ENCODE results near the gene GLS.

GLS gene

DNA sequence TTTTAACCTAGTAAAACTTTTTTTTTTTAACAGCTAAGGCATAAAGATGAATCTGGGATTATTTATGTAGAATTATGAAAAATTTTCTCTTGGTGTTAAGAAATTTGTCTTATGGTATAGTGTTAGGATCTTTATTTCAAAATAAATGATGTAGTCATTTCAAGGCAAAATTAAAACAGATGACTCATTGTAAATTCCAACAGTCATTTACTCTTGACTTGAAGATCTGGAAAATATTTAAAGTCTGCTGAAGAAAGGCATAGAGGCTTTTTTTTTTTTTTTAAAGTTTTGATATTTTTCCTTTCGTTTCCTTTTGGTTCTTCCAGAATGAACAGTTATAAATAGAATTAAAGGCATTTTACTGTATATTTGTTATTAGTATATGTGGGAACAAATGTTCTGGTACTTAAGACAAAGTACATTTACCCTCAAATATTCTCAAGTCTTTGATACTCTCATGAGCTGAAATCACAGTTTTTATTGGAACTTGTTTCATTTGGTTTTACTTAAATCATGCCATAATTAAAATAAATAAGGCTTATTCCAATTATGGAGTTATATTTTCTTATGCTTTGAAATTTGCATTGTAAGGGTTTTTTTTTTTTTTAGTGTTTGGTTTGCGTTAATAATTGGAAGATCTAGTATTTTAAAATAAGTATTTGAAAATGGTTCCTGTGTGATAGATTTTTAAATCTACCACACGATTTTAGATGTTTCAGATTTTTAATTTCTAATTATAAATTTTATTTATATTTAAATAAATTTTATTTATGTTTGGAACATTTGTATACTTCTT is 29.9 kb downstream of the GLS start:
- H3K27ac ChIP-seq (ENCODE audit: low read depth, low read length): no peak overlapping the region
- WGBS: 0% methylated on average over 1 of the region's 3 CpGs

DNA sequence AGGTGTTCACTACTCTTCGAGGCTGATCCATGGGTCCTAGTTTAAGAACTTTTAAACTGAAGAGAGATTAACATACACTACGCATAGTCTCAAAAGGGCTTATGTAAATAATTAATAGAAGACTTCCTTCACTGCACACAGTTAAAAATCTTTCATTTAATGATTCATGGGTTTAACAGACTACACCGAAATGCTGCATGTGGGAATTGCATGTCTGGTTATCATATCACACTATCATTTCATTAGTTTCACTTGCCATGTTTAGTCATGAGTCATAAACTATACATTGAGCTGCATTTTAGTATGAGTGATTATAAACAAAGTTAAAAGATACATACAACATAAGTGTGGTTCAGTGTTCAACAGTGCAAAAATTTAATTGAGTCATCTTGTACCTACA is 31.2 kb downstream of the GLS start:
- WGBS: 97% methylated on average over 2 of the region's 3 CpGs

More for the DNA sequence above, 29.9 kb downstream of the GLS start:
- Histone ChIP-seq H3K27me3 (ENCODE audit: insufficient read depth, low read length) (no peaks in the 10 kb centered on the region), H3K9ac (ENCODE audit: low read depth, low read length) (no peak overlapping the region), H3K36me3 (ENCODE audit: insufficient read depth, low read length) (peaks cover 84% of the 10 kb centered on the region), H3K4me1 (ENCODE audit: insufficient read depth, low read length) (no peaks in the 10 kb centered on the region), H3K4me3 (ENCODE audit: low read length) (no peak overlapping the region), H3K9me3 (ENCODE audit: insufficient read depth, low read depth, low read length) (no peaks in the 10 kb centered on the region)

DNA sequence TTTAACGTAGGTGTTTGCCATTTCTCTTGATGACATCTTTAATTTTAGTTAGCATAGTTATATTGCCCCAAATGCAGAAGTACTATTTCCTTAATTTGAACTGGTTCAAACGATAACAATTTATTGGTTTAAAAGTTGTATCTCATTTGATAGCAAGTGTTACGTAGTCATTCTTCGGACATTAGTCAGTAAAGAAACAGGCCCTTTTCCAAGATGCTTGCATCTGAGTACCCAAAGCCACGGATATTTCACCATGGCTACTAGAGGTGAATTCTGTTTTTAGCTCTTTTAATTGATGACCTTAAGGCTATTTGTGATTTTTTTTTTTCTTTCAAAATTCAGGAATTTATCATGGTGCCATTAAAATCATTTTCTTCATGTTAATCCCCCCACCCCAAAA is 32.1 kb downstream of the GLS start:
- no peak overlapping the region for H3K27ac ChIP-seq (ENCODE audit: low read depth, low read length)
- no peaks in the 10 kb centered on the region for H3K9me3 ChIP-seq (ENCODE audit: insufficient read depth, low read depth, low read length)
- no peak overlapping the region for H3K9ac ChIP-seq (ENCODE audit: low read depth, low read length)
- peaks cover 90% of the 10 kb centered on the region for H3K36me3 ChIP-seq (ENCODE audit: insufficient read depth, low read length)
- no peaks in the 10 kb centered on the region for H3K27me3 ChIP-seq (ENCODE audit: insufficient read depth, low read length)
- 96% methylated on average over 5 of the region's 5 CpGs for WGBS
- no peak overlapping the region for H3K4me3 ChIP-seq (ENCODE audit: low read length)
- no peaks in the 10 kb centered on the region for H3K4me1 ChIP-seq (ENCODE audit: insufficient read depth, low read length)

More for the DNA sequence above, 31.2 kb downstream of the GLS start:
- Histone ChIP-seq H3K36me3 (ENCODE audit: insufficient read depth, low read length) (peaks cover 85% of the 10 kb centered on the region), H3K4me3 (ENCODE audit: low read length) (no peak overlapping the region), H3K9me3 (ENCODE audit: insufficient read depth, low read depth, low read length) (no peaks in the 10 kb centered on the region), H3K27ac (ENCODE audit: low read depth, low read length) (no peak overlapping the region), H3K9ac (ENCODE audit: low read depth, low read length) (no peak overlapping the region), H3K27me3 (ENCODE audit: insufficient read depth, low read length) (no peaks in the 10 kb centered on the region), H3K4me1 (ENCODE audit: insufficient read depth, low read length) (no peaks in the 10 kb centered on the region)

DNA sequence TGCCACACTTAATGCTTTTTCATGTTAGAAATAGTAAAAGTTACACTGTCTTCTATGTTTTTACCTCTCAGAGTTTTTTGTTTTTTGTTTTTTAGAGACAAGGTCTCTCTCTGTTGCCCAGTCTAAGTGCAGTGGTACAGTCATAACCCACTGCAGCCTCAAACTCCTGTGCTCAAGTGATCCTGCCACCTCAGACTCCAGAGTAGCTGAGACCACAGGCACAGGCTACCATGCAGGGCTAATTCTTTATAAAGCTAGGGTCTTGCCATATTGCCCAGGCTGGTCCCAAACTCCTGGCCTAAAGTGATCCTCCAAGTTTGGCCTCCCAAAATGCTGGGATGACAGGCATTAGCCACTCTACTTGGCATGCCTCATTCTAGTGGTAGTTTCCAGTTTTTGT is 33.1 kb downstream of the GLS start:
- H3K27ac ChIP-seq (ENCODE audit: low read depth, low read length): no peak overlapping the region
- H3K9me3 ChIP-seq (ENCODE audit: insufficient read depth, low read depth, low read length): no peaks in the 10 kb centered on the region
- no peak overlapping the region for H3K9ac ChIP-seq (ENCODE audit: low read depth, low read length)
- no peak overlapping the region for H3K4me3 ChIP-seq (ENCODE audit: low read length)
- H3K27me3 ChIP-seq (ENCODE audit: insufficient read depth, low read length): no peaks in the 10 kb centered on the region
- no peaks in the 10 kb centered on the region for H3K4me1 ChIP-seq (ENCODE audit: insufficient read depth, low read length)
- peaks cover 85% of the 10 kb centered on the region for H3K36me3 ChIP-seq (ENCODE audit: insufficient read depth, low read length)

DNA sequence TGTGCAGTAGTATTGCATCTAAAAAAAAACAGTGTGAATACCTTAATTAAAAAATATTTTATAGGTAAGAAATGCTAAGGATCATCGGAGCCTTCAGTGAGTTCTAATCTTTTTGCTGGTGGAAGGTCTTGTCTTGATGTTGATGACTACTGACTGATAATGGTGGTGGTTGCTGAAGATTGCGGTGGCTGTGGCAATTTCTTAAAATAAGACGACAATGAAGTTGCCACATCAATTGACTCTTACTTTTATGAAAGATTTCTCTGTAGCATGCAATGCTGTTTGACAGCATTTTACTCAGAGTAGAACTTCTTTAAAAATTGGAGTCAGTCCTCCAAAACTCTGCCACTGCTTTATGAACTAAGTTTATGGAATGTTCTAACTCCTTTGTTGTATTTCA is 36.2 kb downstream of the GLS start:
- Histone ChIP-seq H3K27me3 (ENCODE audit: insufficient read depth, low read length) (no peaks in the 10 kb centered on the region), H3K4me3 (ENCODE audit: low read length) (no peak overlapping the region), H3K27ac (ENCODE audit: low read depth, low read length) (no peak overlapping the region), H3K4me1 (ENCODE audit: insufficient read depth, low read length) (no peaks in the 10 kb centered on the region), H3K9ac (ENCODE audit: low read depth, low read length) (no peak overlapping the region), H3K36me3 (ENCODE audit: insufficient read depth, low read length) (peaks cover 78% of the 10 kb centered on the region), H3K9me3 (ENCODE audit: insufficient read depth, low read depth, low read length) (no peaks in the 10 kb centered on the region)
- WGBS: 63% methylated on average over 3 of the region's 3 CpGs

DNA sequence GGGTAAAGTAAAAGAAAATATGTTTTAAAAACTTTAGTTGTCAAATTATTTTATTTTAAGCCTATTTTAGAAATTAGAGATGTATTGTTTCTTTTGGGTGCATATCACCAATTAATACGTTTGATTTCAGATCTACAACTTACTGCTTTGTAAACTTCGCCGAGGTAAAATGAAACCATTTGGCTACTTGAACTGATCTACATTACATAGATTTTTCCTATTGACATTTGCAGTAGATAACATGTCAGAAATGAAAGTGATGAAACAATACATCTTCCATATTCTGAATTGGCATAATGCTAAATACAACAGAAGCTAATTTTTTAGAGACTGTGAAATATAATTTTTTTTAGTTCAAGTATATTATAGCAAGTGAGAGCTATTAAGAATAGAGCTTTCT is 39.5 kb downstream of the GLS start:
- no peaks in the 10 kb centered on the region for H3K9me3 ChIP-seq (ENCODE audit: insufficient read depth, low read depth, low read length)
- no peaks in the 10 kb centered on the region for H3K4me1 ChIP-seq (ENCODE audit: insufficient read depth, low read length)
- no peak overlapping the region for H3K9ac ChIP-seq (ENCODE audit: low read depth, low read length)
- 100% methylated on average over 3 of the region's 3 CpGs for WGBS
- no peak overlapping the region for H3K4me3 ChIP-seq (ENCODE audit: low read length)
- H3K27me3 ChIP-seq (ENCODE audit: insufficient read depth, low read length): no peaks in the 10 kb centered on the region
- H3K27ac ChIP-seq (ENCODE audit: low read depth, low read length): no peak overlapping the region
- H3K36me3 ChIP-seq (ENCODE audit: insufficient read depth, low read length): peaks cover 80% of the 10 kb centered on the region

DNA sequence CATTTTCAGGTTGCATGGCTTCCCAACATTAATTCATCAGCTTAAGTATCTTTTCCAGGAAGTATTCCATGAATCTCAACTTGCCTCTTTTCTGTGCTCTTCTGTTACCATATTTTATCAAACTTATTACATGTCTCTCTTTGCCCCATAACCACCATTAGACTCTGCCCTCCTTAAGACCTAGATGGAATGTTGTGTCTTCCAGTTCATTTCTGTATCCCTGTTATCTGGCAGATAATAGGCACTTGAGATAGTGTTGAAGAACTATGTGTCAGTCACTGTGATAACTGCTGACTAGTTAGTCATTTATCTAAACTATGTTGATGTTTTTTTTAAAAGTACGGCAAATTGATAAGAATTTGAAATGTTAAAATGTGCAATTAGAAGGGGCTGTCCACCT is 41.8 kb downstream of the GLS start:
- Histone ChIP-seq H3K27me3 (ENCODE audit: insufficient read depth, low read length) (no peaks in the 10 kb centered on the region), H3K36me3 (ENCODE audit: insufficient read depth, low read length) (peaks cover 80% of the 10 kb centered on the region), H3K4me3 (ENCODE audit: low read length) (no peak overlapping the region), H3K27ac (ENCODE audit: low read depth, low read length) (no peak overlapping the region), H3K9me3 (ENCODE audit: insufficient read depth, low read depth, low read length) (no peaks in the 10 kb centered on the region), H3K9ac (ENCODE audit: low read depth, low read length) (no peak overlapping the region), H3K4me1 (ENCODE audit: insufficient read depth, low read length) (no peaks in the 10 kb centered on the region)
- 80% methylated on average over 1 of the region's 1 CpG for WGBS

DNA sequence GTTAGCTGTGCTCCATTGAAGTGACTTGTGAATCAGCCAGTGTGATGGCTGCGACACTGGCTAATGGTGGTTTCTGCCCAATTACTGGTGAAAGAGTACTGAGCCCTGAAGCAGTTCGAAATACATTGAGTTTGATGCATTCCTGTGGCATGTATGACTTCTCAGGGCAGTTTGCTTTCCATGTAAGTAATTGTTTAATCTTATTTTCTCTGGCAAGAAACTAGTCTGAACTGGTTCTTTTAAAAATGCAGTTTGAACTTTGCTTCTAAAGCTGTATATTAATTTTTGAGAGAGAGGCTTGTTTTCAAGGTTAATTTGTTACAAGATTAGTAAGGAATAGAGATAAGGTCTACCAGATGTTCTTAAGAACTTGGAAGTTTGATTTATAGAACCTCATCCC is 46.7 kb downstream of the GLS start:
- no peaks in the 10 kb centered on the region for H3K27me3 ChIP-seq (ENCODE audit: insufficient read depth, low read length)
- no peak overlapping the region for H3K27ac ChIP-seq (ENCODE audit: low read depth, low read length)
- no peak overlapping the region for H3K4me3 ChIP-seq (ENCODE audit: low read length)
- peaks cover 5% of the 10 kb centered on the region; the same call in 1 of the 2 replicates for H3K4me1 ChIP-seq (ENCODE audit: insufficient read depth, low read length)
- H3K9ac ChIP-seq (ENCODE audit: low read depth, low read length): no peak overlapping the region
- H3K9me3 ChIP-seq (ENCODE audit: insufficient read depth, low read depth, low read length): no peaks in the 10 kb centered on the region
- 90% methylated on average over 2 of the region's 2 CpGs for WGBS
- peaks cover 93% of the 10 kb centered on the region for H3K36me3 ChIP-seq (ENCODE audit: insufficient read depth, low read length)

DNA sequence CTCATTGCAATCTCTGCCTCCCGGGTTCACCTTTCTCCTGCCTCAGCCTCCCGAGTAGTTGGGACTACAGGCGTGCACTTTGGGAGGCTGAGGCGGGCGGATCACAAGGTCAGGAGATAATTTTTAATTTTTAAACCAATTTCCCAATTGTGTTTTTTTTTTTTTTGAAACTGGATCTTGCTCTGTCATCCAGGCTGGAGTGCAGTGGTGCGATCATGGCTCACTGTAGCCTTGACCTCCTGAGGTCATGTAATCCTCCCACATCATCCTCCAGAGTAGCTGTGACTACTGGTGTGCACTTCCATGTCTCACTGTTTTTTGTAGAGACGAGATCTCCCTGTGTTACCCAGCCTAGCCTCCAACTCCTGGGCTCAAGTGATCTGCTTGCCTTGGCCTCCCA is 49.3 kb downstream of the GLS start:
- H3K36me3 ChIP-seq (ENCODE audit: insufficient read depth, low read length): peaks cover 76% of the 10 kb centered on the region

DNA sequence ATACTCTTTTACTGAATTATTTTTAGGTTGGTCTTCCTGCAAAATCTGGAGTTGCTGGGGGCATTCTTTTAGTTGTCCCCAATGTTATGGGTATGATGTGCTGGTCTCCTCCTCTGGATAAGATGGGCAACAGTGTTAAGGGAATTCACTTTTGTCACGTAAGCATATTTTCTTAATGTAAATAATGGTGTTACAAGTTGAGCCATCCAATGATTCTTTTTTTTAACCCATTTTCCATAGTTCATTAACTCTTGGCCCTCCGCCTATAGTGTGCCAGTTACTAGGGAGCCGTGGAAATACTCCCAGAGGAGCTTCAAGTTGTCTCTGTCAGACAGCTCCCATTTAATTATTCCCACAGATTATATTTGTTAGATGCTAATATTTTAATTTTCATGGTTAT is 49.8 kb downstream of the GLS start:
- H3K27ac ChIP-seq (ENCODE audit: low read depth, low read length): no peak overlapping the region
- no peak overlapping the region for H3K9ac ChIP-seq (ENCODE audit: low read depth, low read length)
- H3K4me1 ChIP-seq (ENCODE audit: insufficient read depth, low read length): peaks cover 22% of the 10 kb centered on the region
- H3K9me3 ChIP-seq (ENCODE audit: insufficient read depth, low read depth, low read length): no peaks in the 10 kb centered on the region
- H3K36me3 ChIP-seq (ENCODE audit: insufficient read depth, low read length): peaks cover 72% of the 10 kb centered on the region
- 98% methylated on average over 3 of the region's 3 CpGs for whole genome bisulfite sequencing
- H3K27me3 ChIP-seq (ENCODE audit: insufficient read depth, low read length): no peaks in the 10 kb centered on the region
- H3K4me3 ChIP-seq (ENCODE audit: low read length): no peak overlapping the region

More for the DNA sequence above, 49.3 kb downstream of the GLS start:
- H3K4me3 ChIP-seq (ENCODE audit: low read length): no peak overlapping the region
- H3K27ac ChIP-seq (ENCODE audit: low read depth, low read length): no peak overlapping the region
- no peaks in the 10 kb centered on the region for H3K27me3 ChIP-seq (ENCODE audit: insufficient read depth, low read length)
- 93% methylated on average over 7 of the region's 7 CpGs for WGBS
- H3K9me3 ChIP-seq (ENCODE audit: insufficient read depth, low read depth, low read length): no peaks in the 10 kb centered on the region
- peaks cover 17% of the 10 kb centered on the region for H3K4me1 ChIP-seq (ENCODE audit: insufficient read depth, low read length)
- no peak overlapping the region for H3K9ac ChIP-seq (ENCODE audit: low read depth, low read length)

DNA sequence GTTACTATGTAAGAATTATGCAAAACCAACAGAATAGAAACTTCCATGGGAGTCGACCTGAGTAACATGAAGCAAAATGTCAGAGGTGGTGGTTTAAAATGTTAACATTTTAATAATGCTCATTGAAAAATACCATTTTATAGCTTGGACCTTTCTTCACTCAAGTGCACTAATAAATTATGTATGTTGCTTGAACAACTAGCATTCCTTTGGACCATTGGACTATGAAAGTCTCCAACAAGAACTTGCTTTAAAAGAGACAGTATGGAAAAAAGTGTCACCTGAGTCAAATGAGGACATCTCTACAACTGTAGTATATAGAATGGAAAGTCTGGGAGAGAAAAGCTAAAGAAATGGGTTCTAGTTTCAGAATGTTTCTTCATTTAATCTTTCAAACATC is 51.9 kb downstream of the GLS start:
- no CpG with 5 or more reads among the region's 1 CpG for WGBS
- Histone ChIP-seq H3K36me3 (ENCODE audit: insufficient read depth, low read length) (peaks cover 53% of the 10 kb centered on the region), H3K9me3 (ENCODE audit: insufficient read depth, low read depth, low read length) (no peaks in the 10 kb centered on the region), H3K27me3 (ENCODE audit: insufficient read depth, low read length) (no peaks in the 10 kb centered on the region), H3K27ac (ENCODE audit: low read depth, low read length) (no peak overlapping the region), H3K4me3 (ENCODE audit: low read length) (no peak overlapping the region), H3K9ac (ENCODE audit: low read depth, low read length) (no peak overlapping the region), H3K4me1 (ENCODE audit: insufficient read depth, low read length) (peaks cover 42% of the 10 kb centered on the region)

DNA sequence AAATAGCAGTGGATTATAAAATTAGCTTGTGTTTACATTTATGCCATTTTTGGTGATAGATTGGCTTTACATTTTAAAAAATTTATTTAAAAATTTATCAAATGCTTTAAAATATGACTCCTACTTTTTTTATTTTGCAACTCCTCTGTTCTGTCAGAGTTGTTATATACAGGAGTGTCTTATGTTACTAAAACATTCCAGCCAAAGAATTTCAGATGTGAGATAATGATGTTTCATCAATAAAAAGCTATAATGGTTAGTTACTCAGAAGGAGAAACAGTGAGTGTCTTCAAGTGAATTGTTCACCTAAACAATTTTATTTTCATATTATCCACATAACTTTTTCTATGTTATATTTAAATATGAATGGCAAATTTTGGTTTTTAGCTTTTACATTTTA is 52.7 kb downstream of the GLS start:
- H3K9me3 ChIP-seq (ENCODE audit: insufficient read depth, low read depth, low read length): no peaks in the 10 kb centered on the region
- H3K27ac ChIP-seq (ENCODE audit: low read depth, low read length): no peak overlapping the region
- no peaks in the 10 kb centered on the region for H3K27me3 ChIP-seq (ENCODE audit: insufficient read depth, low read length)
- H3K36me3 ChIP-seq (ENCODE audit: insufficient read depth, low read length): peaks cover 47% of the 10 kb centered on the region
- H3K9ac ChIP-seq (ENCODE audit: low read depth, low read length): no peak overlapping the region
- H3K4me1 ChIP-seq (ENCODE audit: insufficient read depth, low read length): peaks cover 50% of the 10 kb centered on the region
- no peak overlapping the region for H3K4me3 ChIP-seq (ENCODE audit: low read length)
